HCT116 (cell line): Measurements from ENCODE around the gene NGRN. TPM values are rescaled to one million over a fixed set of nuclear protein-coding genes. Genes with fewer than 3 reads are reported as not detected.
A peak's percentile ranks its signal among the peaks of the same experiment; 100 is the strongest.

ENCODE experiments used
- ATAC-seq: fragments of 200-7000 bp; cut with Tn5 transposase; 2 replicates; pipeline ENCODE4 v1.9.1; 2020; ENCODE audit warnings: mild to moderate bottlenecking, moderate library complexity
- BruUV-seq: library from RNA; stranded (reverse); fragments of 400-500 nt; replicated peaks from 2 replicates; lab custom pipeline; 2021; lab: Mats Ljungman, UMichigan
- CTCF ChIA-PET: fragments of 300-600 bp; sonication (Branson Sonifier 250); formaldehyde crosslinking; loops from one replicate; lab custom pipeline; 2021; ENCODE audit warnings: antibody characterized with exemption; lab: Charles Lee
- POLR2A ChIA-PET: fragments of 300-600, 350-600 bp; sonication (Branson Sonifier 250); formaldehyde crosslinking; loops from one replicate; lab custom pipeline; 2021; ENCODE audit warnings: antibody characterized with exemption; lab: Charles Lee
- RAD21 ChIA-PET, 2 experiments: fragments of 300-600 bp; sonication (Branson Sonifier 250); formaldehyde crosslinking; loops; one replicate each; lab custom pipeline; 2023; ENCODE audit warnings: low total read pairs in 2 of 2; ENCODE audit not compliant: uncharacterized antibody in 2 of 2, unreplicated experiment in 2 of 2, low non-redundant PET in 1 of 2; lab: Charles Lee
- DNase-seq: peaks from one replicate; pipeline ENCODE4 v3.0.0-alpha.2; 2010; ENCODE audit warnings: low read depth, low spot score
- H2AFZ ChIP-seq: fragments of 200-600 bp; shearing (Covaris generic), sonication (generic); 2 replicates; pipeline ENCODE4 v1.6.1; 2017; ENCODE audit warnings: low read depth, mixed run types, mixed read lengths, antibody characterized with exemption, low read length; ENCODE audit not compliant: poor library complexity, severe bottlenecking
- H3K27ac ChIP-seq: 2 replicates; pipeline ENCODE4 v1.5.1; 2012; ENCODE audit warnings: low read depth, low read length
- H3K27me3 ChIP-seq: fragments of 200-600 bp; sonication (generic); 2 replicates; pipeline ENCODE4 v1.6.1; 2016; ENCODE audit warnings: mixed run types, low read length, mixed read lengths; ENCODE audit not compliant: insufficient read depth
- H3K36me3 ChIP-seq, 2 experiments: fragments of 200-500 bp in 1 of 2; fragments of 200-600 bp in 1 of 2; sonication (Bioruptor generic) in 1 of 2; sonication (generic) in 1 of 2; 2 replicates each; pipeline versions ENCODE4 v1.5.1 to v1.6.1; 2014 to 2016; ENCODE audit warnings: low read length in 2 of 2, inconsistent platforms in 1 of 2, mixed read lengths in 1 of 2, mixed run types in 1 of 2; ENCODE audit not compliant: insufficient read depth in 2 of 2, control insufficient read depth in 1 of 2
- H3K4me1 ChIP-seq, 2 experiments: fragments of 200-600 bp in 1 of 2; sonication (generic) in 1 of 2; 2 replicates each; pipeline versions ENCODE4 v1.5.1 to v1.6.1; 2012 to 2017; ENCODE audit warnings: low read length in 2 of 2, inconsistent platforms in 1 of 2, mild to moderate bottlenecking in 1 of 2, mixed read lengths in 1 of 2, mixed run types in 1 of 2, moderate library complexity in 1 of 2; ENCODE audit not compliant: insufficient read depth in 2 of 2, control insufficient read depth in 1 of 2
- H3K4me2 ChIP-seq: fragments of 200-600 bp; sonication (generic); 2 replicates; pipeline ENCODE4 v1.6.1; 2017; ENCODE audit warnings: mixed run types, low read length, mixed read lengths
- H3K4me3 ChIP-seq, 2 experiments: fragments of 200-600 bp in 1 of 2; sonication (generic) in 1 of 2; replicated peaks in 1 of 2; 2 replicates each; pipeline ENCODE4 v1.5.1; 2011 to 2016; ENCODE audit warnings: low read length in 2 of 2, control low read depth in 1 of 2, low read depth in 1 of 2, mild to moderate bottlenecking in 1 of 2, mixed read lengths in 1 of 2, mixed run types in 1 of 2
- H3K79me2 ChIP-seq: fragments of 200-600 bp; sonication (generic); 2 replicates; pipeline ENCODE4 v1.6.1; 2017; ENCODE audit warnings: mild to moderate bottlenecking, mixed run types, low read length, moderate library complexity, mixed read lengths; ENCODE audit not compliant: insufficient read depth
- H3K9ac ChIP-seq: fragments of 200-600 bp; sonication (generic); 2 replicates; pipeline ENCODE4 v1.6.1; 2016; ENCODE audit warnings: low read length, mixed read lengths
- H3K9me2 ChIP-seq: fragments of 200-600 bp; sonication (generic), shearing (Covaris generic); 2 replicates; pipeline ENCODE4 v1.6.1; 2017; ENCODE audit warnings: mixed run types, mild to moderate bottlenecking, moderate library complexity; ENCODE audit not compliant: insufficient read depth
- H3K9me3 ChIP-seq, 2 experiments: fragments of 200-500 bp in 1 of 2; fragments of 200-600 bp in 1 of 2; sonication (Bioruptor generic) in 1 of 2; sonication (generic) in 1 of 2; 2 replicates each; pipeline ENCODE4 v1.6.1; 2014 to 2017; ENCODE audit warnings: low read length in 2 of 2, mixed read lengths in 2 of 2, inconsistent platforms in 1 of 2, low read depth in 1 of 2, mild to moderate bottlenecking in 1 of 2, mixed run types in 1 of 2, moderate library complexity in 1 of 2; ENCODE audit not compliant: control insufficient read depth in 1 of 2, insufficient read depth in 1 of 2
- H4K20me1 ChIP-seq: fragments of 200-600 bp; sonication (generic), shearing (Covaris generic); 2 replicates; pipeline ENCODE4 v1.6.1; 2017; ENCODE audit warnings: mixed run types, mild to moderate bottlenecking, moderate library complexity; ENCODE audit not compliant: insufficient read depth
- ELF1 ChIP-seq: IDR thresholded peaks from 2 replicates; pipeline ENCODE4 v1.6.1; 2012; ENCODE audit warnings: low read depth, borderline replicate concordance
- FOSL1 ChIP-seq: IDR thresholded peaks from 2 replicates; pipeline ENCODE4 v1.6.1; 2012; ENCODE audit warnings: low read depth
- JUND ChIP-seq: IDR thresholded peaks from 2 replicates; pipeline ENCODE4 v1.6.1; 2012
- POLR2AphosphoS5 ChIP-seq: IDR thresholded peaks from 2 replicates; pipeline ENCODE4 v1.6.1; 2011; ENCODE audit warnings: mild to moderate bottlenecking, low read depth, low read length, moderate library complexity
- SIN3A ChIP-seq: IDR thresholded peaks from 2 replicates; pipeline ENCODE4 v1.6.1; 2012; ENCODE audit warnings: low read depth
- ZFX ChIP-seq: fragments of 450-650 bp; IDR thresholded peaks from 2 replicates; pipeline ENCODE4 v1.6.1; 2017
- intact Hi-C: fragments of 100-400 bp; cut with micrococcal nuclease; formaldehyde crosslinking; loops from 2 replicates; pipeline ENCODE4 v1.10.0; 2022
- total RNA-seq: library from RNA; stranded (reverse); gene quantifications from one replicate; pipeline ENCODE4 v1.2.1, GENCODE V29; 2021; ENCODE audit not compliant: unreplicated experiment
- TF ChIP-seq, protein P1 (sequence below), 3 experiments: fragments of 200-600 bp in 1 of 3; sonication (generic) in 1 of 3; IDR thresholded peaks in 2 of 3; conservative IDR thresholded peaks in 1 of 3; 2 replicates each; pipeline ENCODE4 v1.5.1; 2012 to 2017; ENCODE audit warnings: low read depth in 2 of 3, low read length in 2 of 3, antibody characterized with exemption in 1 of 3, borderline replicate concordance in 1 of 3, control low read depth in 1 of 3, mild to moderate bottlenecking in 1 of 3, mixed read lengths in 1 of 3, mixed run types in 1 of 3, moderate library complexity in 1 of 3; ENCODE audit not compliant: insufficient read depth in 1 of 3
- TF ChIP-seq, protein P2 (sequence below): IDR thresholded peaks from 2 replicates; pipeline ENCODE4 v1.6.1; 2012

NGRN gene
- total RNA-seq, 1 experiment from 2014 or later, result 72.7 TPM

DNA sequence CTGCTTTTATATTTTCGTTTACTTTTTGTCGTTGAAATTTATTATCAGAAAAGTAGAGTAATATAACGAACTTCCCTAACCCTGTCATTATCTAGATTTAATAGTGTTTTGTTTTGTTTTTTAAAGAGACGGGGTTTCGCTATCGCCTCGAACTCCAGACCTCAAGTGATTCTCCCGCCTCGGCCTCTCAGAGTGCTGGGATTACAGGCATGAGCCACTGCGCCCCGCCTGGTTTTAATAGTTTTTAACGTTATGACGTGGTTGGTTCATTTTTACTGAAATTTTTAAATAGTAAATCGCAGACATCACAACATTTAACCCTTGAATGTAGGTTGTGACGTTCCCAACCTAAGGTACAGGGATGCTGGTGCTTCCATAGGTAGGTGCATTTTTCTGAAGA is 1.0 kb downstream of the NGRN start:
- Histone ChIP-seq H3K4me1 (peaks cover 16 to 43% of the 10 kb centered on the region in 2 experiments), H3K9ac (peak overlapping the region; percentile 77), H3K36me3 (peaks cover 19 to 32% of the 10 kb centered on the region in 2 experiments), H3K9me3 (no peaks in the 10 kb centered on the region), H3K4me2 (peak overlapping the region; percentile 94), H2AFZ (no peak overlapping the region), H3K27me3 (no peaks in the 10 kb centered on the region), H4K20me1 (no peaks in the 10 kb centered on the region), H3K4me3 (peak overlapping the region; percentile 74 to 96), H3K27ac (peak overlapping the region; percentile 78), H3K79me2 (peaks cover 68% of the 10 kb centered on the region), H3K9me2 (no peaks in the 10 kb centered on the region)
- TSS peak; percentile 53 for BruUV-seq
- intact Hi-C loops, result no loop called here
- TF ChIP-seq, protein P1, sequence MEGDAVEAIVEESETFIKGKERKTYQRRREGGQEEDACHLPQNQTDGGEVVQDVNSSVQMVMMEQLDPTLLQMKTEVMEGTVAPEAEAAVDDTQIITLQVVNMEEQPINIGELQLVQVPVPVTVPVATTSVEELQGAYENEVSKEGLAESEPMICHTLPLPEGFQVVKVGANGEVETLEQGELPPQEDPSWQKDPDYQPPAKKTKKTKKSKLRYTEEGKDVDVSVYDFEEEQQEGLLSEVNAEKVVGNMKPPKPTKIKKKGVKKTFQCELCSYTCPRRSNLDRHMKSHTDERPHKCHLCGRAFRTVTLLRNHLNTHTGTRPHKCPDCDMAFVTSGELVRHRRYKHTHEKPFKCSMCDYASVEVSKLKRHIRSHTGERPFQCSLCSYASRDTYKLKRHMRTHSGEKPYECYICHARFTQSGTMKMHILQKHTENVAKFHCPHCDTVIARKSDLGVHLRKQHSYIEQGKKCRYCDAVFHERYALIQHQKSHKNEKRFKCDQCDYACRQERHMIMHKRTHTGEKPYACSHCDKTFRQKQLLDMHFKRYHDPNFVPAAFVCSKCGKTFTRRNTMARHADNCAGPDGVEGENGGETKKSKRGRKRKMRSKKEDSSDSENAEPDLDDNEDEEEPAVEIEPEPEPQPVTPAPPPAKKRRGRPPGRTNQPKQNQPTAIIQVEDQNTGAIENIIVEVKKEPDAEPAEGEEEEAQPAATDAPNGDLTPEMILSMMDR (IDR thresholded peaks at IDR 0.05 in 2 of 3, conservative IDR thresholded peaks at IDR 0.05 in 1 of 3; ENCODE audit: borderline replicate concordance in 1 of 3, insufficient read depth in 1 of 3, low read depth in 2 of 3, low read length in 2 of 3), result no peak
- TF ChIP-seq POLR2AphosphoS5 (no peak), ZFX (no peak), FOSL1 (no peak), JUND (no peak), SIN3A (no peak)
- TF ChIP-seq, protein P2, sequence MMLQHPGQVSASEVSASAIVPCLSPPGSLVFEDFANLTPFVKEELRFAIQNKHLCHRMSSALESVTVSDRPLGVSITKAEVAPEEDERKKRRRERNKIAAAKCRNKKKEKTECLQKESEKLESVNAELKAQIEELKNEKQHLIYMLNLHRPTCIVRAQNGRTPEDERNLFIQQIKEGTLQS, result no peak
- RAD21 ChIA-PET, result no interaction called here
- DNase-seq (no peak), ATAC-seq (no peak)
- CTCF ChIA-PET, result no interaction called here
- POLR2A ChIA-PET, result interaction anchor here (0.7 kb wide), 2 partner anchors 14 to 560 kb away, joined by 4 read pairs; no protein-coding TSS in a partner anchor

DNA sequence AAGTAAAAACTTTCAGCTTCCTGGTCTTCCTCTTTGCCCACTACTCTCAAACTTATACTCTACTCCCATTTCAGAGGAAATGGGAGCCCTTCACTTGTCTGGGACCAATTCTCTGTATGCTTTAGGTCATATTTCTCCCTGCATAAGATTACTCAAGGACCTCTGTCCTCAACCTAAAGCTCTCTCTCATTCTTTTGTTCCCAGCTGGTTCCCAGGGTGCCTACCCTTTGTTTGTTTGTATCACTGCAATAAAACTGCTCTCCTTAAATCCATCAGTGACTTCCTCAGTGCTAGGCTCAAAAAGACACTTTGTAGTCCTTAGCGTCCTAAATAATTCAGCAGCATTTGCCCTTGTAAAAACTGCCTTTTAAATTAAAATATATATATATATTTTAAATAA is 2.9 kb downstream of the NGRN start:
- H3K4me2 ChIP-seq, result no peak overlapping the region
- peaks cover 14 to 29% of the 10 kb centered on the region in 2 experiments for H3K4me1 ChIP-seq
- H3K9me3 ChIP-seq, result no peaks in the 10 kb centered on the region
- peaks cover 21 to 46% of the 10 kb centered on the region in 2 experiments for H3K36me3 ChIP-seq
- no TSS peak for BruUV-seq
- H3K27ac ChIP-seq, result no peak overlapping the region
- RAD21 ChIA-PET, result no interaction called here
- no peak overlapping the region for H3K4me3 ChIP-seq
- no peak for ATAC-seq
- POLR2A ChIA-PET, result no interaction called here
- H3K9me2 ChIP-seq, result no peaks in the 10 kb centered on the region
- H4K20me1 ChIP-seq, result peaks cover 2% of the 10 kb centered on the region; the same call in 1 of the 2 replicates
- no peak overlapping the region for H2AFZ ChIP-seq
- TF ChIP-seq, protein P1 (IDR thresholded peaks at IDR 0.05 in 2 of 3, conservative IDR thresholded peaks at IDR 0.05 in 1 of 3; ENCODE audit: borderline replicate concordance in 1 of 3, insufficient read depth in 1 of 3, low read depth in 2 of 3, low read length in 2 of 3), result no peak
- TF ChIP-seq ZFX, result no peak
- no peak for TF ChIP-seq ELF1
- CTCF ChIA-PET, result no interaction called here
- H3K27me3 ChIP-seq, result no peaks in the 10 kb centered on the region
- peaks cover 87% of the 10 kb centered on the region for H3K79me2 ChIP-seq
- H3K9ac ChIP-seq, result no peak overlapping the region
- no peak for DNase-seq
- intact Hi-C loops, result no loop called here
